ENCODE results near the gene RNF208.

RNF208 gene

DNA sequence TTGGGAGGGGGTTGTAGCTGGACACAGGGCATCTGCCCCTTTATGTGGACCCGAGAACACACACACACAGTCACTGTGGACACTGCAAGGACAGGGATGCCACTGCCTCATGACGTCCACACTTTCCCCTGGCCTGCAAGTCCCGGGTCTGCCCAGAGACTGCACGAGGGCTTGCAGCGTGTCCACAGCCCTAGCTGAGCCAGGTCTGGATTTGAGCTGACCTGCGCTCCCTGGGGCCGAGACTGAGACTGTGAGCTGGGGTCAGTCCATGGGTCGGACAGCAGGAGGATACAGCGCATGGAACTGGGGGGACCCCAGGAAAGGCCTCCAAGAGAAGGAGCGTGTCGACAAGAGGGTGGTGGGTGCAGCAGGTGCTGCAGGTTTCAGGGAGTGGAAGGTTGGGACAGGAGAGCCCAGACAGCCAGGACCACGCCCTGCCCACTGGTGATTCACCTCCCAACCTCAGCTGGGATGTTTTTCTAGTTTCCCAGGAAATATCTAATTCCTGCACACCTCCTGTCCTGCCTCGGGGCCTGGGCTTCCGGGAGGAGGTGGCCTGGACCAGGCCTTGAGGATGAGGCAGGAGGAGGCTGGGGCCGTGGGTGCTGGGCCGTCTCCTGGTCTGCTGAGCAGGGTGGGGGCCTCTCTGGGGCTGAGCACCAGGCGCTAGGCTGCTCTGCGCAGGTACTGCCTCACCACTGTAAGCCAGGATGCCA is 4.5 kb upstream of the RNF208 start:
- no peak for DNase-seq

DNA sequence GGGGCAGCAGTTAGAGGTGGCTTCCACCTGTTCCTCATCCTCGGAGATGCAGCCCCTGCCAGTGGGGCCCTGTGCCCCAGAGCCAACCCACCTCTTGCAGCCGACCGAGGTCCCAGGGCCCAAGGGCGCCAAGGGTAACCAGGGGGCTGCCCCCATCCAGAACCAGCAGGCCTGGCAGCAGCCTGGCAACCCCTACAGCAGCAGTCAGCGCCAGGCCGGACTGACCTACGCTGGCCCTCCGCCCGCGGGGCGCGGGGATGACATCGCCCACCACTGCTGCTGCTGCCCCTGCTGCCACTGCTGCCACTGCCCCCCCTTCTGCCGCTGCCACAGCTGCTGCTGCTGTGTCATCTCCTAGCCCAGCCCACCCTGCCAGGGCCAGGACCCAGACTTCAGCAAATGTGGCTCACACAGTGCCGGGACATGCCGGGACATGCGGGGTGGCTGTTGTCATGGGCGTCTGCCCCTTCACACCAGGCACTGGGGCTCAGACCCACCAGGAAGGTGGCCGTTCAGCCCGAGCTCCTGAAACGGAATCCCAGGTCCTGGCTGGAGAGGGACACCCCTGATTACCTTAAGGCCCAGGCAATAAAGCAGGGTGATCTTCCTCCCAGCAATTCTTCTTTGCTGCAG is 3.8 kb upstream of the RNF208 start:
- no peak for DNase-seq

DNA sequence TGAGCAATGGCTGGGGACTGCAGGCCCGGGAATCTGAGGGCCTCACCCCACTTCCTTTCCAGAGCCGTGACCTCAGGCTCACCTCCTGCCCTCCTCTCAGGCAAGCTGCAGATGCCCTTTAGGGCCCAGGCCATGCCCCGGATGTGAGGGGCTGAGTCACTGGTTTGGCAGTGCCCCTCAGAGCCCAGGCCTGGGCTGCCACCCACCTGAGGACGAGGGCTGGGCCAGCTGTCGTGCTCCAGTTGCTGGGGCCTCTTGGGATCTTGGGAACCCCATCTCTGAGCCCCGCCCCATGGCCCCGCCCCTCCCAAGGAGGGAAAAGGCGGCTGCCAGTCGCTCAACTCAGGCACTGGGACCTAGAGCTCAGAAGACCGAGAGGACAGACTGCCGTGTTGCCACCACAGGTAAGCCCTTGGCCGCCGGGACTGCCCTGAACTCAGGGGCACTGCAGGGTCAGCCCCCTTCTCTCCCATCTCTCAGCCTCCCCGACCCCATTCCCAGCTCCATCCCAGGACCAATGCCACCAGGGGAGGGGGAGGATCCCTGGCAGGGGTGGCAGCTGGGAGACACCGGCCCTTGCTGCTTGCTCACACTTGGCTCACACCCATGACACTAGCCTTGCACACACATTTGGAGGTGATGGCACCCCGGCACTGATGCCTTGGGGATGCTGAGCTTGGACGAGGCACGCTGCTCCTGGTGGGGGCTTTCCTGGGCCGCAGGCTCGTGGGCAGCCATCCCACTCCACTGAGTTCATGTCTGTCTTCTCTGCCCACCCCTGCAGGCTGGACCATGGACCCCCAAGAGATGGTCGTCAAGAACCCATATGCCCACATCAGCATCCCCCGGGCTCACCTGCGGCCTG is 3.0 kb upstream of the RNF208 start, which contains the start of gene CYSRT1:
Gene CYSRT1, plus strand, starts transcription at position 345 of the 865 bp plus-strand sequence. Its CDS starts 448 bp downstream, at position 793.
- DNase-seq = no peak

DNA sequence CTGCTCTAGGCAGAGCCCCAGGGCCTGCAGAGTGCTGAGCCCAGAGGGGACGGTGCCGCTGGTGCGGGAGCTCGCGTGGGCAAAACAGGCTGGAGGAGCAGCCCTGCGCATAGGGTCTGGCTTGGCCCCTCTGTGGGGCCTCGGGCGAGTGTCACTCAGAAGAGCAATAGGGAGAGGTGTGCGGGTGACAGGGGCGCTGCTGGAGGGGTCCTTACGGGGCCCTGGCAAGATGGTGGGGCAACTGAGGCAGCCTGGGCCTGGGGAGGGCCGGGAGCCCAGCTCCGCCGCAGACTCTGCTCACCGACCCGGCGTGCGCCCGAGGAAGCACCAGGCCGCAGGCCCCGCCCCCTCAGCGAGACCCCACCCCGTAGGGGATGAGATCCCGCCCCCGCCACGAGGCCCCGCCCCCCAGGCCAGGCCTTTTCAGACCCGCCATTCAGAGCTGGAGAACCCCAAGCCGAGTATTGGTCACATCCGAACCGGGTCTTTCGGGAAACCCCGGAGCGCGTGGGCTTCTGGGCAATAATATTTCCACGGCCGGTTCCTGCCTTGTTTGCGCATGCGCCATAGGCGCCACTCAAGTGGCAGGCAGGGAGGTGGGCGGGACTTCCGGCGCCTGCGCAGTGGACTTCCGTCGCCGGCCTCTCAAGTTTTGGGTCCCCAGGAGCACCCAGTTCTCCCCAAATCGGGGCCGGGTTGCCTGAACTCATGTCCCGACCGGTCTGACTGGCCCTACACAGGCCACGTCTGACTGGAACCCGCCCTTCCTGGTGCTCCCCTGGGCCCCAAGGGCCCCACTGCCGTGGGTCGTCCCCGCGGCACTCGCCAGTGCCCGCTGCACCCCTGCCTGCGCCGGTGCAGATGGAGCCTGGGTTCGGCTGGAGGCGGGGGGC is 1.3 kb upstream of the RNF208 start:
- peak; percentile 96 for DNase-seq

DNA sequence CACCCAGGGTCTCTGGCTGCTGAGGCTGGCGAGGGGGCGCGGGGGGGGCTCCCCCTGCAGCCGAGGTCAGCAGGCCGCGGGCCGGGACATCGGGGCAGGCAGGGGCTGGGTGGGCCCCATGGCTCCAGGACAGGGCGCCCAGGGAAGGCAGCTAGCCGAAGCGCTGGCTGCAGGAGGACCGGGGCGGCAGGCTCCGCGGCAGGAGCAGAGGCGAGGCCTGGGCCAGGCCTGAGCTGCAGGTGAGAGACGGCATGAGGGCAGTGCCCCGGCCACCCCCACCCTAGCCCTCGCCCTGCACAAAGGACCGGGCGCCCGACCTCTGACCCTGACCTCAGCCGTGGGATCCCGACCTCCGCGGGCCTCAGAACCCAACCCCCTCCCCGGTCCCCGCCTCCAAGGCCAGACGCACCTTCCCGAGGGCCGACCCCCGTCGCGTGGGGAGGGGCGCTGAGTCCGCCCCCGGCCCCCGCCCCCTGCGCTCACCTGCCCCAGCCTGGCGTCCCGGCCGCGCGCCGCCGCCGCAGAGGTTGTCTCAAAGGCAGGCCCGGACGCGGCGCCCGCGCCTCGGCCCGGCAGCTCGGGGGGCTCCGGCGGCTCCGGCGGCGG is 431 bp downstream of the RNF208 start:
- no peak for DNase-seq

DNA sequence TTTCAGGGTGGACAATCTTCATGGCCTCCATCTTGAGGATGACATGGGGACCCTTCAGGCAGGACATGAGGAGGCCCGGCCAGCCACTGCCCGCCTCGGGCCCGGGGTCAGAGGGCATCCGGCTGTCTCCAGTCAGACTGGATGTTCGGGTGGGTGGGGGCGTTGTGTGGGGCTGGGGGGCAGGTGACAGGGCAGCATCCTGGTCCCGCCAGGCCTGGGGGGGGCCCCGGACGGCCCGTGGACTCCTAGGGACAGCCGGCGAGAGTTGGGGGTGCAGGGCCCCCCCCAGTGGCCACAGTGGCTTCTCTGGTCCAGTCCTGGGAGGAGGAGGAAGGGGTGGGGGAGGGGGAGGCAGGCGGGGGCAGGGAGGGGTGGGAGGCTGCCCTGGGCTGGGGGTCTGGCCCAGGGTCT is 940 bp downstream of the RNF208 start:
- DNase-seq = no peak

DNA sequence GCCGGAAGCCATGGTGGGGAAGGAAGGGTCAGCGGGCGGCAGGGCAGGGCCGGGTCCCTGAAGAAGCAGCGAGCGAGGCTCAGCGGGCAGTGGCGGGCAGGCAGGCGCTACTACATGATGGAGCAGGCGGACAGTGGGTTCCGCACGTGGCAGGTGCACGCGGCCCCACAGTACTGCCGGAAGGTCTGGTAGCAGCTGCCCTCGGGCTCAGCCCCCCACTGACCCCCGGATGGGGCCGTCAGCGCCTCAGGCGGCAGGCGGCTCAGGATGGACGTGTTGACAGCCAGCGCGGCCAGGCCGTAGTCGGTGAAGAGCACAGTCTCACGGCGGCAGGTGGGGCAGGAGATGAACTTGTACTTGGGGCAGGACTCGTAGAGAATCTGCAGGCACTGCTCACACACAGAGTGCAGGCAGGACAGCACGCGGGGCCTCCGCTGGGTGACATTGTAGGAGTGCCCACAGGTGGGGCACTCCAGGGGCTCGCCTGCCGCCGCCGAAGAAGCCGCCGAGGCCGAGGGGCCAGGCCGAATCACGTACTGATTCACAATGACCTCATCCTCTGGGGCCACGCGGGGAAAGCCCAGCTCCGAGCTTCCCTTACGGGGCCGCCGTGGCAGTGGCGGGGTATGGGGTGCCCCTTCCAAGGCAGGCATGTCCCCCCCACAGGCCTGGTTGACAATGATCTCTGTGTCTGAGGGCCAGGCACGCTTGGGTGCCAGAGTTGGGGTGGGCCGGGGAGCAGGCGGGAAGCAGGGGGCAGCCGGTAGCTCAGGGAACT is 1.5 kb downstream of the RNF208 start:
- no peak for DNase-seq

DNA sequence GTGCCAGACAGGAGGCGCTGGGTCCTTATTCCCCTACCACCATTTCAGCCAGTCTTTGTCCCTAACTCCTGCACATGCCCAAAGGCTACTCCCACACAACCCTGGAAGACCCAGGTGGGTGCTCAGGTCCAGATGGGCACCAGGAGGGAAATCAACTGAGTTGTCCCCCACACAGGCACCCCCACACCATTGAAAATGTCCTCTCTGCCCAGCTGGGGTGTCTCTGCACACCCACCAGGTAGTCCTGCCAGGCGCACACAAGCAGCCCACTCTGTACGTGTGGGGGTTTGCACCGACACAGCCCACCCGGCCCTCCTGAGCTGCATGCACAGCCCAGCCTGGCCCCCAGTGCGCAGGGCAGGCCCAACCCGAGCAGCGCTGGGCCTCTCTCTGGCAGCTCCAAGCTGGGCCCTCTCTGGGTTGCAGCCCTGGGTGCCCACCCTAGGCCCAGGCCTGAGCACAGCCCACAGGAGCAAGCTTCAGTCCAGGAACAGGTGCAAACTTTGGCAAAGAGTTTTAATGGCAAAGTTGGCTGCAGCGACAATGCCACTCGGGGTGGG is 2.2 kb downstream of the RNF208 start:
- no peak for DNase-seq

DNA sequence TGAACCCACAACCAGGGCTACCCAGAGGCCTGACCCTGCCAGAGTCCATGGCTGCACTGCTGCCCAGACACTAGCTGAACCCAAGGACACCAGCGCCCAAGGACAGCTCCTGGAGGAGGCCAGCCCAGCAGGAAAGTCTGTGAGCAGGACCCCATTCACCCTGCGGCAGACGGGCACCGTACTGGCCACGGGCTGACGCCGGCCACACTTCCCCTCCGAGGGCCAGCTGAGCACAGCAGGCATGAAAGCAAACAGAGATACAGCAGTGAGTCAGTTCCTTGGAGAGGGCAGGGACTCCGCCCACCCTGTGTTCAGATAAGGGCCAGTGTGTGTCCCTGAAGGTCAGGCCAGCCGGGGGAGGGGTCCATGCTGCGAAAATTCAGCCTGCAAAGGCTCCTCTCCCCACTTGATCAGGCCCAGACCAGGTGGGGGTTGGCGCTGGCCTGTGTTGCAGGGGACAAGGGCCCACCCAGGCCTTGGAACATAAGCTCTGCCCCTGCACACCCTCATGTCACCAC is 3.2 kb downstream of the RNF208 start:
- no peak for DNase-seq

DNA sequence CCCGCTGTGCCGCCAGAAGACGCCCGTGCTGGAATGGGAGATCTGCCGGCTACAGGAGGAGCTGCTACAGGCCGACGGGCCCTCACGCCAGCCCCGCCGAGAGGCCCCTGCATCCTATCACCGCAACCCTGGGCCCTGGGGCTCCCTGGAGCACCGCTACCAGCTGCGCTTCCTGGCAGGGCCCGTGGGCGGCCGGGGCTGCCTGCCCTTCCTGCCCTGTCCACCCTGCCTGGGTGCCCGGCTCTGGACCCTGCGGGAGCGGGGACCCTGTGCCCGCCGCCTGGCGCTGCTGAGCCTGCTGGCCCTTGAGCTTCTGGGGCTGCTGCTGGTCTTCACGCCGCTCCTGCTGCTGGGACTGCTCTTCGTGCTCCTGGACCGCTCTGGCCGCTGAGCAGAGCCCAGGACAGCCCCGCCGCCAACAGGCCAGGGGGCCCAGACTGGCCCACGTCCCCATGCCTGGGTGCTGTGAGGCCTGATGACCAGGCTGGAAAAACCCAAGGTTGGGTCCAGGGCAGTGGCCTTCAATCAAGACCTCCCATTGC is 3.8 kb downstream of the RNF208 start:
- DNase-seq = no peak

DNA sequence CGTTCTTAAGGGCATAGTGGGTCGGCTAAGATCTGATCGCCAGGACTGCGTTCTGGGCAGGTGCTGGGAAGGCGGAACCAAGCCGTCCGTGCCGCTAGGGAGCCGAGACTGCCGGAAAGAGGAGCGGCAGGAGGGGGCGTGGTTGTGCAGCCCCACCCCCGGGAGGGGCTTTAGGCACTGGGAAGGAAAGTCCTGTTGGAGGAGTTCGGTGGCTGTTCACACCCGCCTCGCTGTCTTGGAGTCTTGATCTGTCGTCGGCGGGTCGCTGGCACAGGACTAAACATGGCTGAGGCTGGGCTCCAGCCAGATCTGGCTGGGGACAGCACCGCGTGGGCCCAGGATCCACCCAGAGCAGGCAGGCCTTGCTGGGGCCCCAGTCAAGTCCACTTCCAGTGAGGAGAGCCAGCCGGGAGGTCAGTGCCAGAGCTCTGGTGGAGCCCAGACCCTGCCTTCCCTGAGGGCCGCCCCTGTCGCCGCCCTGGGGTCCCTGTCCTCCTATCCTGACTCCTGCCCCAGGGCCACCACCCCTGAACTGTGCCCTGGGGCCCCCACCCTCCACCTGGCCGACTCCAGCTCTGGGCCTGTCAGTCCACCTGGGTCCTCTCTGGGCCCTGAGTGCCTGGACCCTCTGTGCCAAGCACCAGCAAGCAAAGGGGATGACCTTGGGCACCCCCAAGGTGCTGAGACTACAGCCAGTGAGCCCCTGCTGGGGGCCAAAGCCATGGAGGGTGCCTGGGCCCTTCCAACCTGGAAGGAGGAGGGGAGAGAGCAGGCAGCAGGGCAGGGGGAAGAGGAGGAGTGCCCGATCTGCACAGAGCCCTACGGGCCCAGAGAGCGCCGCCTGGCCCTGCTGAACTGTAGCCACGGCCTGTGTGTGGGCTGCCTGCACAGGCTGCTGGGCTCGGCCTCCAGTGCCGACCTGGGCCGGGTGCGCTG is 4.5 kb downstream of the RNF208 start:
- DNase-seq = no peak

DNA sequence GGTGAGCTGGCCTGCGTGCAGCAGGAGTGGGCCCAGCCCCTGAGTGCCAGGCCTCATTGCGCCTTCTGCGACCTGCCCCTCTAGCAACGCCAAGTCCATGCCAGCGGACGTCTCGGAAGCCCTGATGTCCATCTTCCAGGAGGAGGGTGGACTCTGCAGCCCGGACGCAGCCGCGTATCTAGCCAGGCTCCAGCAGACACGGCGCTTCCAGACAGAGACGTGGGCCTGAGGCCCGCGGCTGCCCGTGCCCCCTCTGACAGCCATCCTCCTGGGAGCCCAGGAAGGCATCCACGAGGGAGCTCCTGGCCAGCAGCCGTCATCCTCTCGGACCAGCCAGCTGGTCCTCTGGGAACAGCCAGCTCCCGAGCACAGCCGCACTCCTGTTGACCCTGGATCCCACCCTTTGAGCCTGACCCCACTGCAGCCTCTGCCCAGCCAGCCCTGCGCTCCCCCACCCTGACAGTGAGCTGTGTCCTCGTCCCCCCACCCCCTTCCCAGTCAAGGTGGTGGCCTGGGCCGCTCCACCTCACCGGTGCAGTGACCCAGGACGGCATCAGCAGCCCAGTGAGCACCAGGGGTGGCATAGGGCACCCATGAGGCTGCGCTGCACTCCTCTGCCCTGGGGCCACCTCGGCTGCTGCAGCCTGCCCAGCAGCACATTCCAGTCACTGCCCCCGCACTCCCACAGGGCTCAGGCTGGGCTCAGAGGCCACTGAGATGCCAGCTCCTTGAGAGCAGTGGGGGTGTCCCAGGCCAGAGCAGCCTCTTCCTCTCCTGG is 5.7 kb downstream of the RNF208 start:
- no peak for DNase-seq

DNA sequence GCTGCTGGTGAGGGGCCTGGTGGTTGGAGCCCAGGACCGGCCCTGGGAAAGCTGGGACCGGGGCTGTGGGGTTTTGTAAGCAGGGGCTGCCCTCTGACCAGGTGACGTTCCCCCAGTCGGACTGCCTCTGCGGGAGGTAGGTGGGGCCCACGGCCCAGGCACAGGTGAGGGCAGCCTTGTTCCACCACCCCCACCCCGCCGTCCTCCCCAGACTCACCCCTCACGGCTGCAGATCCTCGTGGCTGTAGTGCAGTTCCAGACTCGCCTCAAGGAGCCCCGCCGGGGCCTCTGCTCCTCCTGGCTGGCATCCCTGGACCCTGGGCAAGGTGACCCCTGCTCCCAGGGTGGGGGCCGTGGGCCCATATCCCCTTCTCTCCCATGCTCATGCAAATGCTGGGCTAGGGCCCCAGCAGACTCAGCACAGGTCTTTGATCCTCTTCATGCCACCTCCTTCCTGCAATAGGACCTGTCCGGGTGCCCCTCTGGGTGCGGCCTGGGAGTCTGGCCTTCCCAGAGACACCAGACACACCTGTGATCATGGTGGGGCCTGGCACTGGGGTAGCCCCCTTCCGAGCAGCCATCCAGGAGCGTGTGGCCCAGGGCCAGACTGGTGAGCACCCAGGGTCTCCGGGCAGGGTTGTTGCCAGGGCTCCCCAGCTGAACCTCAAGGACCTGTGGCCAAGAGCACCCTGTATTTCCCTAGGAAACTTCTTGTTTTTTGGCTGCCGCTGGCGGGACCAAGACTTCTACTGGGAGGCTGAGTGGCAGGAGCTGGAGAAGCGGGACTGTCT is 6.6 kb downstream of the RNF208 start:
- no peak for DNase-seq

DNA sequence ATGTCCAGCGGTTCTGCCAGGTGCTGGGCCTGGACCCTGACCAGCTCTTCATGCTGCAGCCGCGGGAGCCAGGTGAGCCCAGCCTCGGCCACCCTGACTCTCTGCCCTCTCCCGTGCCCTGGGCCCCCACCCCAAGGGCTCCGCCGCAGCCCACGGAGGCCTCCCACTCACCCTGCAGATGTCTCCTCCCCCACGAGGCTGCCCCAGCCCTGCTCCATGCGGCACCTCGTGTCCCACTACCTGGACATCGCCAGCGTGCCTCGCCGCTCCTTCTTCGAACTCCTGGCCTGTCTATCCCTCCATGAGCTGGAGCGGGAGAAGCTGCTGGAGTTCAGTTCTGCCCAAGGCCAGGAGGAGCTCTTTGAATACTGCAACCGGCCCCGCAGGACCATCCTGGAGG is 7.4 kb downstream of the RNF208 start:
- DNase-seq = no peak

DNA sequence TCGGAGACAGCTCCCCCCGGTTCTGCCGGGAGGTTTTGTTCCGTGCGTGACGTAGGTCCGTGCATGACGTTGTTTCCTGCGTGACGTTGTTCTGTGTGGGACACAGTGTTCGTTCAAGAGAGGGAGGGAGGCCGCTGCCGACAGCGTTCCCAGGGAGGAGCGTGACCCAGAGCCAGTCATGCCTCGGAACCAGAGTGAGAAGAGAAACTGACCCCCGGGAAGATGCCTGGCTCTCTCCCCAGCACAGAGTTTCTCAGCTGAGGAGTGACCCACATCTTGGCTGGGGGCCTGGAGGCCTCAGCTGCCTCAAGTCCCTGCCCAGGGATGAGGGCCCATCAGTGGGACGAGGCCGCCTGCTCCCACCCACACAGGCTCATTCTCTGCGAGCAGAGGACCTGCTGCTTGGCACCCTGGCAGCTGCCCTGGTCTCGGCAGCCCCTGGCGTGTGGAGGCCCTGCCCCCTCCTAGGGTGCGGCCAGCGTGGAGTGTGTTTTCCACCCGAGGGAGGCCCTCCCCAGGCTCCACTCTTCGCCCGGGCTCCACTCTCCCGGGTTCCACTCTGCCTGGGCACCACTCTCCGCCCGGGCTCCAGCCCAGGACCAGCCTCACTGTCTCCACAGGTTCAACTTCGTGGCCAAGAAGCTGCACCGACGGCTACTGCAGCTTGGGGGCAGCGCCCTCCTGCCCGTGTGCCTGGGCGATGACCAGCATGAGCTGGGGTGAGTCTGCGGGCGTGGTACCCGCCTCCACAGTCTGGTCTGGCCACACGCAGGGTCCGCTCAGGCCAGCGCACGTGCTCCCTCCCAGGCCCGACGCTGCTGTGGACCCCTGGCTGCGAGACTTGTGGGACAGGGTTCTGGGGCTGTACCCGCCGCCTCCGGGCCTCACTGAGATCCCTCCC is 8.6 kb downstream of the RNF208 start:
- DNase-seq = no peak

DNA sequence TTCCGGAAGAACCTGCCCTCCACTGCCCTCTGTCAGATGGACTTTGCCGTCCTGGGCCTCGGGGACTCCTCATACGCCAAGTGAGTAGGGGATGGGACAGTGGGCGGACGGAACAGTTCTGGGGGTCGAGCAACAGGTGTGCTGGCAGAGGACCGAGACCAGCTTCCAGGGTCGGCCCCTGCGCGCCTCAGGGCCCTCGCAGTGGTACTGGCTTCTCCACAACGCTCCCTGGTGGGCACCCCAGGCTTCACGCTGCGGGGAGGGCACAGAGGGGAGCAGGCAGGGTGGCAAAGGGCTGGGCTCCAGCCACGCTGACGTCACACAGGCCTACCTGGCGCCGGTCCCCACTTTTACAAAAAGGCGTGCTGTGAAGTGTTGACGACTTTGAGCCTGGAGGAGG is 9.5 kb downstream of the RNF208 start:
- DNase-seq = no peak

DNA sequence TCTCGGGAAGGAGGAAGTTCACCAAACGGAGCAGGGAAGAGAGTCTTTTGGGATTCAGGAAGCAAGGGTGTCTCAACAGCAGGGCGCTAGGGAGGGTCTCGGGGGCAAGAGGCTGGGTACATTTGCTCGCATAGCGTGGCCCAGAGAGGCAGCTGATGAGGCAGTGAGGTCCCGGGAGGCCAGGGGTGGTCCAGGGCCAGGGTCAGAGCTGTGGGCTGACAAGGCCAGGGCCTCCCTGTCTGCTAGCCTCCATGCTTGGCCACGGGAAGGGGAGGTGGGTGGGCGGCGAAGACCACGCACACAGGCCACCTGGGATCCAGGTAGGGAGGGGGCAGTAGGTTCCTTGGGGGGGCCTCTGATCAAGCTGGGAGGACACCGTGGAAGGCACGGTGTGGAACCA is 10.5 kb downstream of the RNF208 start:
- DNase-seq = no peak

Data from activated CD4-positive, alpha-beta T cell treated with anti-CD3 and anti-CD28 coated beads, Interleukin-2, amount 50 U/mL, for 1 hour (primary cell).